ENCODE data around the gene AGBL4.

- TF ChIP-seq TAF1 (IDR thresholded peaks at IDR 0.05; ENCODE audit: low read depth) (no peak), CEBPB (IDR thresholded peaks at IDR 0.05) (no peak), TCF12 (IDR thresholded peaks at IDR 0.05; ENCODE audit: low read depth) (no peak)
Measured at GRCh38 chr1:49854741-49855140, 169.0 kb downstream of the AGBL4 start.

All from Ishikawa (cell line).